HepG2 (cell line): ENCODE data around the gene CLEC16A. TPM values are rescaled to one million over a fixed set of nuclear protein-coding genes. Genes with fewer than 3 reads are reported as not detected.

ENCODE experiments used
- FOXO4 ChIP-seq: sonication (generic); formaldehyde crosslinking; conservative IDR thresholded peaks from 2 replicates; pipeline ENCODE4 v1.8.1; 2023; ENCODE audit warnings: missing genetic modification reagents
- NR2F1 ChIP-seq, 2 experiments: fragments of 450-650 bp in 1 of 2; formaldehyde crosslinking in 1 of 2; IDR thresholded peaks; 2 replicates each; pipeline versions ENCODE4 v1.5.0 to v1.6.1; 2016 to 2020; ENCODE audit warnings: mild to moderate bottlenecking in 1 of 2, missing compliant biosample characterization in 1 of 2, missing genetic modification reagents in 1 of 2, moderate library complexity in 1 of 2
- PLSCR1 ChIP-seq: sonication (generic); formaldehyde crosslinking; IDR thresholded peaks from 2 replicates; pipeline ENCODE4 v1.5.0; 2020; ENCODE audit warnings: missing genetic modification reagents, mild to moderate bottlenecking, borderline replicate concordance
- RAD21 ChIP-seq: fragments of 450-650 bp; formaldehyde crosslinking; IDR thresholded peaks from 2 replicates; pipeline ENCODE4 v1.5.0; 2020; ENCODE audit warnings: mild to moderate bottlenecking
- REST ChIP-seq, 2 experiments: IDR thresholded peaks; 2 replicates each; pipeline ENCODE4 v1.6.1; 2011 to 2012; ENCODE audit warnings: low read length in 2 of 2, borderline replicate concordance in 1 of 2, low read depth in 1 of 2, mild to moderate bottlenecking in 1 of 2, moderate library complexity in 1 of 2
- RXRA ChIP-seq: sonication (generic); formaldehyde crosslinking; IDR thresholded peaks from 2 replicates; pipeline ENCODE4 v1.5.1; 2020; ENCODE audit warnings: missing genetic modification reagents
- SMYD3 ChIP-seq: sonication (generic); formaldehyde crosslinking; IDR thresholded peaks from 2 replicates; pipeline ENCODE4 v1.8.1; 2023; ENCODE audit warnings: mild to moderate bottlenecking, missing genetic modification reagents
- ZNF124 ChIP-seq: sonication (generic); formaldehyde crosslinking; IDR thresholded peaks from 2 replicates; pipeline ENCODE4 v1.4.0; 2020; ENCODE audit warnings: missing genetic modification reagents
- ZNF318 ChIP-seq: sonication (generic); formaldehyde crosslinking; IDR thresholded peaks from 2 replicates; pipeline ENCODE4 v1.4.0; 2020; ENCODE audit warnings: mild to moderate bottlenecking, missing genetic modification reagents
- ZNF780A ChIP-seq: sonication (generic); formaldehyde crosslinking; IDR thresholded peaks from 2 replicates; pipeline ENCODE4 v1.8.0; 2022; ENCODE audit warnings: mild to moderate bottlenecking, missing genetic modification reagents, moderate library complexity
- polyA plus RNA-seq, 8 experiments: library from polyadenylated mRNA; depleted of rRNA in 3 of 8; stranded (reverse) in 7 of 8; unstranded in 1 of 8; fragments of >200 nt; fragmentation: Illumina TruSeq in 4 of 8; extraction: Trizol in 4 of 8; gene quantifications; 2 replicates each; pipeline versions ENCODE4 v1.2.1 to v1.2.3, GENCODE V29; 2011 to 2016; ENCODE audit warnings: low read depth in 4 of 8, missing spikeins in 1 of 8, mixed read lengths in 1 of 8; ENCODE audit not compliant: insufficient read depth in 1 of 8
- total RNA-seq, 5 experiments: library from RNA; depleted of rRNA; stranded (reverse); fragments of >200 nt; fragmentation: Illumina TruSeq; extraction: Trizol; gene quantifications; 2 replicates each; pipeline ENCODE4 v1.2.3, GENCODE V29; 2016; ENCODE audit warnings: low read depth in 1 of 5

The CLEC16A gene
- total and polyA plus RNA-seq, 2 of the 13 experiments (the other 11 are each of a cell fraction or from before 2014, with no cell fraction given), result 8.5 to 10.3 TPM

- TF ChIP-seq PLSCR1 (CRISPR knock-in tag), result 0 out of 2 replicates have a peak, but pooled peaks have one; percentile 70
- peak; percentile 10; the same call in 1 of the 2 replicates for TF ChIP-seq SMYD3 (CRISPR knock-in tag)
- TF ChIP-seq RXRA (CRISPR knock-in tag), result no peak
- TF ChIP-seq ZNF124, result peak; percentile 80; the same call in 1 of the 2 replicates
- 0 out of 2 replicates have a peak, but pooled peaks have one; percentile 83 for TF ChIP-seq FOXO4 (CRISPR knock-in tag)
- peak; percentile 34; the same call in 1 of the 2 replicates for TF ChIP-seq ZNF318
- peak; percentile 97 to 99 for TF ChIP-seq REST (IDR thresholded peaks at IDR 0.05; ENCODE audit: borderline replicate concordance in 1 of 2, low read depth in 1 of 2, low read length in 2 of 2)
- TF ChIP-seq NR2F1 (CRISPR knock-in tag; IDR thresholded peaks at IDR 0.05), result no peak
- no peak; the same call in 1 of the 2 replicates for TF ChIP-seq RAD21 (CRISPR knock-in tag)
- TF ChIP-seq ZNF780A (CRISPR knock-in tag), result peak; percentile 96
Measured at GRCh38 chr16:10895053-10895946, 49.1 kb upstream of the CLEC16A start (continued).
